ENCODE measurements around the gene SCLY.

The SCLY gene

GRCh38 chr2:238141541-238142318 lies 80.9 kb downstream of the SCLY start:
- no peak for TF ChIP-seq EGR1 (IDR thresholded peaks at IDR 0.05)
- peak; percentile 83 for TF ChIP-seq MAX (IDR thresholded peaks at IDR 0.05)
- peak; percentile 99 for TF ChIP-seq NFIC (IDR thresholded peaks at IDR 0.05)
- TF ChIP-seq FOXM1 (IDR thresholded peaks at IDR 0.05; ENCODE audit: borderline replicate concordance, low read depth) = no peak; the same call in 1 of the 2 replicates
- peak; percentile 87 for TF ChIP-seq EP300 (IDR thresholded peaks at IDR 0.05; ENCODE audit: borderline replicate concordance)
- TF ChIP-seq TAF1 (IDR thresholded peaks at IDR 0.05; ENCODE audit: low read depth) = no peak
- no peak for TF ChIP-seq CREB1 (IDR thresholded peaks at IDR 0.05; ENCODE audit: low read depth)
- no peak for TF ChIP-seq REST (IDR thresholded peaks at IDR 0.05; ENCODE audit: low read depth)
- TF ChIP-seq TCF12 (IDR thresholded peaks at IDR 0.05; ENCODE audit: low read depth) = peak; percentile 91
- peak; percentile 10; the same call in 1 of the 2 replicates for TF ChIP-seq RAD21 (IDR thresholded peaks at IDR 0.05; ENCODE audit: low read depth)
- peak; percentile 70; the same call in 1 of the 2 replicates for TF ChIP-seq TEAD4 (IDR thresholded peaks at IDR 0.05)
- TF ChIP-seq USF1 (IDR thresholded peaks at IDR 0.05) = no peak; the same call in 1 of the 2 replicates
- TF ChIP-seq CEBPB (IDR thresholded peaks at IDR 0.05) = no peak
- TF ChIP-seq YY1 (IDR thresholded peaks at IDR 0.05; ENCODE audit: low read depth) = peak; percentile 65
- TF ChIP-seq ZBTB7A (IDR thresholded peaks at IDR 0.05; ENCODE audit: low read depth) = peak; percentile 35; the same call in 1 of the 2 replicates

- TF ChIP-seq ZBTB7A (IDR thresholded peaks at IDR 0.05; ENCODE audit: low read depth) (peak; percentile 12; the same call in 1 of the 2 replicates), RAD21 (IDR thresholded peaks at IDR 0.05; ENCODE audit: low read depth) (no peak)
These were observed 81.8 kb downstream of the SCLY start for GRCh38 chr2:238142382-238143205.

- TF ChIP-seq NFIC (IDR thresholded peaks at IDR 0.05) (peak; percentile 61), EGR1 (IDR thresholded peaks at IDR 0.05) (no peak), TEAD4 (IDR thresholded peaks at IDR 0.05) (peak; percentile 85), TCF12 (IDR thresholded peaks at IDR 0.05; ENCODE audit: low read depth) (peak; percentile 72), TAF1 (IDR thresholded peaks at IDR 0.05; ENCODE audit: low read depth) (no peak), EP300 (IDR thresholded peaks at IDR 0.05; ENCODE audit: borderline replicate concordance) (peak; percentile 85)
These were observed 82.6 kb downstream of the SCLY start for GRCh38 chr2:238143239-238143951.

- TF ChIP-seq USF1 (IDR thresholded peaks at IDR 0.05) = no peak
- no peak for TF ChIP-seq MAX (IDR thresholded peaks at IDR 0.05)
- TF ChIP-seq TCF12 (IDR thresholded peaks at IDR 0.05; ENCODE audit: low read depth) = no peak
- TF ChIP-seq FOXM1 (IDR thresholded peaks at IDR 0.05; ENCODE audit: borderline replicate concordance, low read depth) = no peak
- no peak for TF ChIP-seq NFIC (IDR thresholded peaks at IDR 0.05)
- no peak for TF ChIP-seq ZBTB7A (IDR thresholded peaks at IDR 0.05; ENCODE audit: low read depth)
- TF ChIP-seq REST (IDR thresholded peaks at IDR 0.05; ENCODE audit: low read depth) = no peak
- no peak for TF ChIP-seq TEAD4 (IDR thresholded peaks at IDR 0.05)
- TF ChIP-seq CREB1 (IDR thresholded peaks at IDR 0.05; ENCODE audit: low read depth) = no peak
- no peak for TF ChIP-seq EGR1 (IDR thresholded peaks at IDR 0.05)
- no peak for TF ChIP-seq YY1 (IDR thresholded peaks at IDR 0.05; ENCODE audit: low read depth)
- TF ChIP-seq CEBPB (IDR thresholded peaks at IDR 0.05) = no peak
- TF ChIP-seq RAD21 (IDR thresholded peaks at IDR 0.05; ENCODE audit: low read depth) = no peak
- no peak for TF ChIP-seq TAF1 (IDR thresholded peaks at IDR 0.05; ENCODE audit: low read depth)
- no peak for TF ChIP-seq EP300 (IDR thresholded peaks at IDR 0.05; ENCODE audit: borderline replicate concordance)
These were observed 83.5 kb downstream of the SCLY start for GRCh38 chr2:238144262-238144661.

- no peak for TF ChIP-seq EGR1 (IDR thresholded peaks at IDR 0.05)
- TF ChIP-seq TEAD4 (IDR thresholded peaks at IDR 0.05) = no peak
- no peak for TF ChIP-seq RAD21 (IDR thresholded peaks at IDR 0.05; ENCODE audit: low read depth)
- TF ChIP-seq YY1 (IDR thresholded peaks at IDR 0.05; ENCODE audit: low read depth) = no peak
- TF ChIP-seq ZBTB7A (IDR thresholded peaks at IDR 0.05; ENCODE audit: low read depth) = no peak
- no peak for TF ChIP-seq TCF12 (IDR thresholded peaks at IDR 0.05; ENCODE audit: low read depth)
- TF ChIP-seq EP300 (IDR thresholded peaks at IDR 0.05; ENCODE audit: borderline replicate concordance) = no peak
- TF ChIP-seq USF1 (IDR thresholded peaks at IDR 0.05) = no peak
- no peak for TF ChIP-seq FOXM1 (IDR thresholded peaks at IDR 0.05; ENCODE audit: borderline replicate concordance, low read depth)
- no peak for TF ChIP-seq CREB1 (IDR thresholded peaks at IDR 0.05; ENCODE audit: low read depth)
These were observed 84.2 kb downstream of the SCLY start for GRCh38 chr2:238145046-238145445.
